PC-3 (cell line): ENCODE results near the gene LARP6. TPM values are rescaled to one million over a fixed set of nuclear protein-coding genes. Genes with fewer than 3 reads are reported as not detected.

Experiments used
- ATAC-seq: fragments of 200-7000 bp; cut with Tn5 transposase; 2 replicates; pipeline ENCODE4 v1.9.1; 2020; ENCODE audit warnings: mild to moderate bottlenecking, moderate library complexity
- BruUV-seq: library from RNA; stranded (reverse); fragments of 400-500 nt; replicated peaks from 2 replicates; lab custom pipeline; 2021; lab: Mats Ljungman, UMichigan
- CTCF ChIA-PET: fragments of 300-600 bp; sonication (Branson Sonifier 250); formaldehyde crosslinking; loops from one replicate; lab custom pipeline; 2022; ENCODE audit warnings: antibody characterized with exemption; lab: Charles Lee
- POLR2A ChIA-PET: fragments of 300-600 bp; sonication (Branson Sonifier 250); formaldehyde crosslinking; loops from one replicate; lab custom pipeline; 2022; ENCODE audit warnings: antibody characterized with exemption; ENCODE audit not compliant: unreplicated experiment; lab: Charles Lee
- DNase-seq: peaks from one replicate; pipeline ENCODE4 v3.0.0-alpha.2; 2015
- H2AFZ ChIP-seq: fragments of 300-600 bp; sonication (generic); 2 replicates; pipeline ENCODE4 v1.6.0; 2016; ENCODE audit warnings: antibody characterized with exemption, low read length
- H3F3A ChIP-seq: fragments of 300-600 bp; sonication (generic); one replicate; pipeline ENCODE4 v1.6.0; 2017; ENCODE audit warnings: antibody characterized with exemption, low read length, control low read depth, mild to moderate bottlenecking; ENCODE audit not compliant: unreplicated experiment
- H3K27ac ChIP-seq: fragments of 300-600 bp; sonication (generic); 2 replicates; pipeline ENCODE4 v1.5.1; 2016; ENCODE audit warnings: mild to moderate bottlenecking, low read length
- H3K27me3 ChIP-seq: fragments of 300-600 bp; sonication (generic); 2 replicates; pipeline ENCODE4 v1.6.1; 2016; ENCODE audit warnings: low read length, mixed read lengths
- H3K36me3 ChIP-seq: fragments of 300-600 bp; sonication (generic); 2 replicates; pipeline ENCODE4 v1.6.1; 2016; ENCODE audit warnings: low read depth, mixed run types, low read length, mixed read lengths
- H3K4me1 ChIP-seq: fragments of 300-600 bp; sonication (generic); 2 replicates; pipeline ENCODE4 v1.5.1; 2016; ENCODE audit warnings: low read length; ENCODE audit not compliant: insufficient read depth
- H3K4me2 ChIP-seq: fragments of 300-600 bp; sonication (generic); 2 replicates; pipeline ENCODE4 v1.6.0; 2016; ENCODE audit warnings: low read length
- H3K4me3 ChIP-seq: fragments of 300-600 bp; sonication (generic); 2 replicates; pipeline ENCODE4 v1.5.1; 2016; ENCODE audit warnings: mild to moderate bottlenecking, low read length, mixed read lengths
- H3K79me2 ChIP-seq: fragments of 300-600 bp; sonication (generic); 2 replicates; pipeline ENCODE4 v1.6.1; 2017; ENCODE audit warnings: low read length, mixed read lengths
- H3K9ac ChIP-seq: fragments of 300-600 bp; sonication (generic); 2 replicates; pipeline ENCODE4 v1.6.0; 2016; ENCODE audit warnings: mild to moderate bottlenecking, low read length
- H3K9me2 ChIP-seq: fragments of 300-600 bp; sonication (generic); replicated peaks from 2 replicates; pipeline ENCODE4 v1.6.1; 2016; ENCODE audit warnings: mixed run types, low read length, mixed read lengths
- H3K9me3 ChIP-seq: fragments of 300-600 bp; sonication (generic); 2 replicates; pipeline ENCODE4 v1.6.1; 2016; ENCODE audit warnings: low read length, mixed read lengths
- H4K20me1 ChIP-seq: fragments of 300-600 bp; sonication (generic); 2 replicates; pipeline ENCODE4 v1.6.1; 2016; ENCODE audit warnings: low read length, mixed read lengths
- EZH2 ChIP-seq: fragments of 300-600 bp; sonication (generic); IDR thresholded peaks from one replicate; pipeline ENCODE4 v1.6.1; 2017; ENCODE audit warnings: antibody characterized with exemption, mild to moderate bottlenecking, low read length; ENCODE audit not compliant: unreplicated experiment
- EZH2phosphoT487 ChIP-seq: fragments of 300-600 bp; sonication (generic); IDR thresholded peaks from 2 replicates; pipeline ENCODE4 v1.6.1; 2018; ENCODE audit warnings: mild to moderate bottlenecking, antibody characterized with exemption, low read length, borderline replicate concordance
- intact Hi-C: fragments of 100-400 bp; cut with micrococcal nuclease; formaldehyde crosslinking; loops from 2 replicates; pipeline ENCODE4 v1.9.0; 2023
- total RNA-seq: library from RNA; depleted of rRNA; stranded (reverse); fragments of >200 nt; gene quantifications from 2 replicates; pipeline ENCODE4 v1.2.3, GENCODE V29; 2014
- TF ChIP-seq, protein P1 (sequence below): fragments of 300-600 bp; sonication (generic); conservative IDR thresholded peaks from 2 replicates; pipeline ENCODE4 v1.5.1; 2017; ENCODE audit warnings: antibody characterized with exemption, low read depth, mild to moderate bottlenecking, low read length

LARP6 gene
- total RNA-seq, 1 experiment from 2014 or later, result 133 TPM

DNA sequence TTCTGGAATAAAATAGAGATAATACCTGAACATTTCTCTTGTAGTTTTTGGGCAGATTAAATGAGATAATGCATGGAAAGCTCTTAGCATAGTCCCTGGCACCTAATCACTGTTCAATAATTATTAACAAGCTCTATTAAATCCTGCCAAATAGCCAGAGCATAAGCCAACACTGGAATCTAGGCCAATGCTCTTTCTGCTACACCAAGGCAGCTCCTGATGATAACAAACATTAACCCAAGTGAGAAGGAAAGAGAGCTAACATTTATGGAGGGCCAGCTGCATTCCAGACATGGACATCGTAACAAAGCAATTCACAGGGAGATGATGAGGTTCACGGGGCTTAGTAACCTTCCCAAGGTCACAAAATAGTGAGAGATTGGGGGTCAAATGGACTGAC lies 23.3 kb downstream of the LARP6 start:
- ATAC-seq (no peak), DNase-seq (no peak)
- Histone ChIP-seq H4K20me1 (no peaks in the 10 kb centered on the region), H3K9me3 (no peaks in the 10 kb centered on the region), H3K27me3 (no peaks in the 10 kb centered on the region), H3K27ac (no peak overlapping the region), H3K79me2 (no peaks in the 10 kb centered on the region), H2AFZ (no peak overlapping the region), H3K9ac (no peak overlapping the region), H3K4me3 (no peak overlapping the region), H3K4me1 (peaks cover 41% of the 10 kb centered on the region), H3F3A (no peaks in the 10 kb centered on the region), H3K4me2 (no peak overlapping the region), H3K9me2 (no peaks in the 10 kb centered on the region), H3K36me3 (peaks cover 11% of the 10 kb centered on the region; the same call in 1 of the 2 replicates)
- TF ChIP-seq, protein P1, sequence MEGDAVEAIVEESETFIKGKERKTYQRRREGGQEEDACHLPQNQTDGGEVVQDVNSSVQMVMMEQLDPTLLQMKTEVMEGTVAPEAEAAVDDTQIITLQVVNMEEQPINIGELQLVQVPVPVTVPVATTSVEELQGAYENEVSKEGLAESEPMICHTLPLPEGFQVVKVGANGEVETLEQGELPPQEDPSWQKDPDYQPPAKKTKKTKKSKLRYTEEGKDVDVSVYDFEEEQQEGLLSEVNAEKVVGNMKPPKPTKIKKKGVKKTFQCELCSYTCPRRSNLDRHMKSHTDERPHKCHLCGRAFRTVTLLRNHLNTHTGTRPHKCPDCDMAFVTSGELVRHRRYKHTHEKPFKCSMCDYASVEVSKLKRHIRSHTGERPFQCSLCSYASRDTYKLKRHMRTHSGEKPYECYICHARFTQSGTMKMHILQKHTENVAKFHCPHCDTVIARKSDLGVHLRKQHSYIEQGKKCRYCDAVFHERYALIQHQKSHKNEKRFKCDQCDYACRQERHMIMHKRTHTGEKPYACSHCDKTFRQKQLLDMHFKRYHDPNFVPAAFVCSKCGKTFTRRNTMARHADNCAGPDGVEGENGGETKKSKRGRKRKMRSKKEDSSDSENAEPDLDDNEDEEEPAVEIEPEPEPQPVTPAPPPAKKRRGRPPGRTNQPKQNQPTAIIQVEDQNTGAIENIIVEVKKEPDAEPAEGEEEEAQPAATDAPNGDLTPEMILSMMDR, result no peak
- no peak for TF ChIP-seq EZH2
- TF ChIP-seq EZH2phosphoT487, result no peak
- CTCF ChIA-PET, result no interaction called here
- no TSS peak for BruUV-seq
- POLR2A ChIA-PET, result no interaction called here
- intact Hi-C loops, result no loop called here

- no peaks in the 10 kb centered on the region for H3K9me2 ChIP-seq
- no peaks in the 10 kb centered on the region for H3K27me3 ChIP-seq
- POLR2A ChIA-PET, result no interaction called here
- no peak overlapping the region for H3K9ac ChIP-seq
- H3K27ac ChIP-seq, result no peak overlapping the region
- CTCF ChIA-PET, result no interaction called here
- H3K4me2 ChIP-seq, result no peak overlapping the region
- H3K9me3 ChIP-seq, result no peaks in the 10 kb centered on the region
- no peaks in the 10 kb centered on the region for H3F3A ChIP-seq
- no peak for TF ChIP-seq EZH2
- no peak overlapping the region for H3K4me3 ChIP-seq
- peaks cover 44% of the 10 kb centered on the region for H3K4me1 ChIP-seq
- peaks cover 6% of the 10 kb centered on the region; the same call in 1 of the 2 replicates for H3K36me3 ChIP-seq
- BruUV-seq, result no TSS peak
- no peak overlapping the region for H2AFZ ChIP-seq
- intact Hi-C loops, result no loop called here
- no peaks in the 10 kb centered on the region for H3K79me2 ChIP-seq
- H4K20me1 ChIP-seq, result no peaks in the 10 kb centered on the region
- DNase-seq, result no peak
- no peak for ATAC-seq
Observed at GRCh38 chr15:70829371-70830166, 24.4 kb downstream of the LARP6 start.

DNA sequence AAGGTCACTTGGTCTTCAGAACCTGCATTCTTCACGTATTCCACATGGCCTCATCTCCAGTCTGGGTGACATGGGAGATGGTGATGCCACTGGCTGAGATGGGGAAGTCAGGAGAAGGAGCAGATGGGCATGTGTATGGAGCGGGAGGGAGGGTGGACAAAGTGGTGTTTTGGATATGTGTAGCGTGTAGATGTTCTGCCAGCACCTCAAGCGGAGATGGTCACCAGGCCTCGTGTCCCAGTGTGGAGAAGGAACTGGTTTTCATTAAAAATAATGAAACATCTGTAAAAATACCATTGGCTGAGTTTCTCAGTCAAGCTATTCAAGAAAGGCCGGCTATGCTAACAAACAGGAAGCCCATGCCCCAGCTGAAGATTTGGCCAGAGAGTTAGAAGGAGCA lies 26.2 kb downstream of the LARP6 start:
- Histone ChIP-seq H4K20me1 (no peaks in the 10 kb centered on the region), H3F3A (no peaks in the 10 kb centered on the region), H2AFZ (no peak overlapping the region), H3K9ac (no peak overlapping the region), H3K4me3 (no peak overlapping the region), H3K27ac (no peak overlapping the region), H3K9me3 (no peaks in the 10 kb centered on the region), H3K4me1 (peaks cover 31% of the 10 kb centered on the region), H3K36me3 (peaks cover 6% of the 10 kb centered on the region; the same call in 1 of the 2 replicates), H3K9me2 (no peaks in the 10 kb centered on the region), H3K27me3 (no peaks in the 10 kb centered on the region), H3K4me2 (no peak overlapping the region), H3K79me2 (no peaks in the 10 kb centered on the region)
- TF ChIP-seq EZH2 (no peak), EZH2phosphoT487 (no peak)
- TF ChIP-seq, protein P1, result no peak
- BruUV-seq, result no TSS peak
- ATAC-seq, result no peak
- no peak for DNase-seq
- ChIA-PET CTCF (no interaction called here), POLR2A (interaction anchor here (0.7 kb wide), 1 partner anchor 25 kb away, joined by 3 read pairs; no protein-coding TSS in a partner anchor)
- intact Hi-C loops, result no loop called here
